B cell (primary cell): ENCODE measurements around the gene TPST2. TPM values are rescaled to one million over a fixed set of nuclear protein-coding genes. Genes with fewer than 3 reads are reported as not detected.
A peak's percentile ranks its signal among the peaks of the same experiment; 100 is the strongest.

Source experiments
- ATAC-seq: fragments of 200-7000 bp; cut with Tn5 transposase; one replicate; pipeline ENCODE4 v1.10.0; 2021; ENCODE audit warnings: low read depth, mild to moderate bottlenecking, moderate number of reproducible peaks, moderate library complexity
- CTCF ChIA-PET: fragments of 350-600 bp; sonication (Branson Sonifier 250); formaldehyde crosslinking; loops from one replicate; lab custom pipeline; 2021; ENCODE audit warnings: antibody characterized with exemption, inconsistent platforms; lab: Charles Lee
- POLR2A ChIA-PET: fragments of 350-600 bp; sonication (Branson Sonifier 250); formaldehyde crosslinking; loops from one replicate; lab custom pipeline; 2021; ENCODE audit warnings: antibody characterized with exemption; lab: Charles Lee
- DNase-seq: peaks from one replicate; pipeline ENCODE4 v3.0.0; 2013
- H2AFZ ChIP-seq: 2 replicates; pipeline ENCODE4 v1.6.1; 2012; ENCODE audit warnings: mild to moderate bottlenecking, low read depth, low read length; ENCODE audit not compliant: insufficient read depth, poor library complexity, severe bottlenecking
- H3K27ac ChIP-seq, 2 donors: 1 replicate in 1 of 2; 2 replicates in 1 of 2; pipeline ENCODE4 v1.5.1; 2012 to 2013; ENCODE audit warnings: low read length in 2 of 2, mild to moderate bottlenecking in 2 of 2, moderate library complexity in 1 of 2
- H3K27me3 ChIP-seq, 4 experiments: fragments of 200-600 bp in 1 of 4; sonication (generic) in 1 of 4; replicated peaks in 1 of 4; 1 replicate in 2 of 4; 2 replicates in 2 of 4; pipeline versions ENCODE4 v1.6.1 to v1.7.0; 2013 to 2016; ENCODE audit warnings: low read length in 3 of 4, mild to moderate bottlenecking in 2 of 4, mixed read lengths in 1 of 4, moderate library complexity in 1 of 4; ENCODE audit not compliant: insufficient read depth in 4 of 4, control insufficient read depth in 3 of 4; ENCODE audit errors: control extremely low read depth in 1 of 4
- H3K36me3 ChIP-seq, 2 experiments: replicated peaks in 1 of 2; 1 replicate in 1 of 2; 2 replicates in 1 of 2; pipeline versions ENCODE4 v1.6.1 to v1.7.1; 2013; ENCODE audit warnings: low read length in 1 of 2; ENCODE audit not compliant: insufficient read depth in 2 of 2, control insufficient read depth in 1 of 2; ENCODE audit errors: control extremely low read depth in 1 of 2, extremely low read depth in 1 of 2
- H3K4me1 ChIP-seq, 2 donors: fragments of 200-600 bp in 1 of 2; sonication (generic) in 1 of 2; 1 replicate in 1 of 2; 2 replicates in 1 of 2; pipeline versions ENCODE4 v1.5.1 to v1.6.1; 2013 to 2017; ENCODE audit warnings: low read length in 2 of 2; ENCODE audit not compliant: control insufficient read depth in 2 of 2, insufficient read depth in 2 of 2
- H3K4me2 ChIP-seq: replicated peaks from 2 replicates; pipeline ENCODE3; 2012; ENCODE audit warnings: mild to moderate bottlenecking, low read depth, low read length; ENCODE audit not compliant: poor library complexity, severe bottlenecking
- H3K4me3 ChIP-seq, 5 experiments: fragments of 200-600 bp in 1 of 5; sonication (generic) in 1 of 5; 1 replicate in 3 of 5; 2 replicates in 2 of 5; pipeline versions ENCODE4 v1.5.1 to v1.7.0; 2011 to 2016; ENCODE audit warnings: low read length in 4 of 5, mild to moderate bottlenecking in 4 of 5, low read depth in 2 of 5, control low read depth in 1 of 5, moderate library complexity in 1 of 5; ENCODE audit not compliant: insufficient read depth in 1 of 5; ENCODE audit errors: control extremely low read depth in 1 of 5, extremely low read depth in 1 of 5
- H3K79me2 ChIP-seq: fragments of 200-600 bp; sonication (generic); one replicate; pipeline ENCODE4 v1.6.0; 2016; ENCODE audit warnings: low read length; ENCODE audit not compliant: control insufficient read depth, insufficient read depth
- H3K9ac ChIP-seq: fragments of 200-600 bp; sonication (generic); 2 replicates; pipeline ENCODE4 v1.6.1; 2017; ENCODE audit warnings: mild to moderate bottlenecking, low read length, moderate library complexity
- H3K9me3 ChIP-seq, 3 donors: one replicate each; pipeline versions ENCODE4 v1.6.1 to v1.7.1; 2013; ENCODE audit warnings: low read length in 2 of 3; ENCODE audit not compliant: control insufficient read depth in 2 of 3, insufficient read depth in 1 of 3; ENCODE audit errors: control extremely low read depth in 1 of 3
- H4K20me1 ChIP-seq: 2 replicates; pipeline ENCODE4 v1.6.0; 2012; ENCODE audit warnings: mild to moderate bottlenecking, low read length; ENCODE audit not compliant: insufficient read depth, control insufficient read depth, poor library complexity, severe bottlenecking
- H3K27ac Mint-ChIP-seq: one replicate; pipeline ENCODE4 v1.8.0; 2021; ENCODE audit warnings: mixed read lengths
- H3K27me3 Mint-ChIP-seq: one replicate; pipeline ENCODE4 v1.8.0; 2021; ENCODE audit warnings: mixed read lengths
- H3K4me1 Mint-ChIP-seq: one replicate; pipeline ENCODE4 v1.8.0; 2021; ENCODE audit warnings: mixed read lengths
- H3K4me3 Mint-ChIP-seq: one replicate; pipeline ENCODE4 v1.8.0; 2021; ENCODE audit warnings: mixed read lengths
- H3K9me3 Mint-ChIP-seq: one replicate; pipeline ENCODE4 v1.8.0; 2022; ENCODE audit warnings: mixed read lengths; ENCODE audit not compliant: insufficient read depth
- CTCF ChIP-seq: fragments of 200-600 bp; IDR thresholded peaks from one replicate; pipeline ENCODE4 v1.8.0; 2022; ENCODE audit warnings: antibody characterized with exemption, mild to moderate bottlenecking
- EZH2 ChIP-seq: IDR thresholded peaks from 2 replicates; pipeline ENCODE4 v1.6.1; 2012; ENCODE audit warnings: borderline replicate concordance, low read depth, mild to moderate bottlenecking, moderate library complexity, low read length; ENCODE audit not compliant: insufficient read depth, poor library complexity, severe bottlenecking
- WGBS: methylation state at CpG from one replicate; pipeline ENCODE4 v1.1.5; 2013; ENCODE audit warnings: missing lambda C conversion rate; ENCODE audit not compliant: insufficient coverage; 5-methylcytosine and 5-hydroxymethylcytosine counted together
- intact Hi-C: fragments of 100-400 bp; cut with micrococcal nuclease; formaldehyde crosslinking; loops from one replicate; pipeline ENCODE4 v1.10.0; 2022
- polyA plus RNA-seq: library from polyadenylated mRNA; depleted of rRNA; stranded (reverse); fragments of >200 nt; gene quantifications from 2 replicates; pipeline ENCODE4 v1.2.3, GENCODE V29; 2012
- total RNA-seq, 2 donors: library from RNA; stranded (reverse); fragments of 120-200 nt in 1 of 2; gene quantifications; 1 replicate in 1 of 2; 2 replicates in 1 of 2; pipeline versions ENCODE4 v1.2.3 to v1.2.4, GENCODE V29; 2013 to 2022

TPST2 gene
- total and polyA plus RNA-seq, 2 donors (not counting 1 experiment from before 2014, with no cell fraction given) = 16.6 to 43.1 TPM

DNA sequence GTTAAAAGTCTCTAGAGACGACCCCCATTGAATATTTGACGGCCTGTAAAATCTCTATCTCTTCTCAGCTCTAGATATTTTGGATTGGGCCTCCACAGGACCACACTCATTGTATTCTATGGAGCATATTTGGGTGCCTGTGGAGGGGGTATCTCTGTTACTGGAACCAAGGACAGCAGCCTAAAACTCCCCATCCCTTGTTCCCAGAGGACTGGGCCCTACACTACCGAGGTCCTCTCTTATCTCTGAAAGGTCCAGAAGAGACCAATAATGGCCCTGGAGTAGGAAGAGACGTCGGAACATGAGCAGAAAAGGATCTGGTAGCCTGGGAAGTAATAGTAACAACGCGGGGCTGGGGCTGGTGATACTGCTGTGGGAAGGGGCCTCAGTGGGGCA lies 106.9 kb downstream of the TPST2 start:
- peak overlapping the region; percentile 90 to 98 for H3K27ac ChIP-seq
- Mint-ChIP-seq H3K4me1 (peaks cover 71% of the 10 kb centered on the region), H3K9me3 (no peaks in the 10 kb centered on the region), H3K27me3 (no peaks in the 10 kb centered on the region), H3K4me3 (peak overlapping the region; percentile 94), H3K27ac (peak overlapping the region; percentile 97)
- ChIA-PET CTCF (interaction anchor here (1.0 to 2.0 kb wide), 7 partner anchors 10 to 189 kb away, joined by 4 to 8 read pairs (median 7); no protein-coding TSS in a partner anchor), POLR2A (interaction anchor here (0.5 to 2.1 kb wide), 8 partner anchors 14 to 190 kb away, joined by 3 to 8 read pairs (median 4); partner anchors contain the start of gene TFIP11)
- TF ChIP-seq EZH2 (no peak), CTCF (no peak)
- no peaks in the 10 kb centered on the region for H3K9me3 ChIP-seq
- peak overlapping the region; percentile 86 for H3K4me2 ChIP-seq
- intact Hi-C loops = loop anchor here (1.0 kb wide), 5 partner anchors 29 to 189 kb away; partner anchors contain the start of genes TFIP11 and TPST2
- 5% methylated on average over 6 of the region's 7 CpGs for WGBS
- peaks cover 0 to 7% of the 10 kb centered on the region in 2 experiments for H3K36me3 ChIP-seq
- H3K4me3 ChIP-seq = peak overlapping the region; percentile 70 to 96 (median 75)
- H3K79me2 ChIP-seq = peaks cover 44% of the 10 kb centered on the region
- peaks cover 50 to 61% of the 10 kb centered on the region in 2 donors for H3K4me1 ChIP-seq
- H2AFZ ChIP-seq = peak overlapping the region; percentile 83
- ATAC-seq (no peak), DNase-seq (no peak)
- H3K27me3 ChIP-seq = no peaks in the 10 kb centered on the region
- H4K20me1 ChIP-seq = no peaks in the 10 kb centered on the region
- peak overlapping the region; percentile 94 for H3K9ac ChIP-seq

GRCh38 chr22:26482161-26482560 lies 107.8 kb downstream of the TPST2 start:
- no peak overlapping the region for H3K4me2 ChIP-seq
- no peak overlapping the region for H3K4me3 ChIP-seq
- peaks cover 50 to 61% of the 10 kb centered on the region in 2 donors for H3K4me1 ChIP-seq
- no peaks in the 10 kb centered on the region for H3K27me3 ChIP-seq
- no peaks in the 10 kb centered on the region for H4K20me1 ChIP-seq
- H3K4me1 Mint-ChIP-seq = peaks cover 78% of the 10 kb centered on the region
- peaks cover 53% of the 10 kb centered on the region for H3K79me2 ChIP-seq
- no peak overlapping the region for H3K9ac ChIP-seq
- ATAC-seq (no peak), DNase-seq (no peak)
- H3K4me3 Mint-ChIP-seq = peak overlapping the region; percentile 94
- intact Hi-C loops = no loop called here
- H3K9me3 ChIP-seq = no peaks in the 10 kb centered on the region
- H3K36me3 ChIP-seq = peaks cover 0 to 9% of the 10 kb centered on the region in 2 experiments
- H3K27me3 Mint-ChIP-seq = no peaks in the 10 kb centered on the region
- no peak overlapping the region for H2AFZ ChIP-seq
- no peaks in the 10 kb centered on the region for H3K9me3 Mint-ChIP-seq
- ChIA-PET POLR2A (interaction anchor here (0.6 kb wide), 1 partner anchor 182 kb away, joined by 3 read pairs; no protein-coding TSS in a partner anchor), CTCF (interaction anchor here (0.7 to 2.0 kb wide), 8 partner anchors 11 to 190 kb away, joined by 3 to 8 read pairs (median 3); no protein-coding TSS in a partner anchor)
- 53% methylated on average over 2 of the region's 5 CpGs for WGBS
- peak overlapping the region; percentile 97 for H3K27ac Mint-ChIP-seq
- peak overlapping the region; percentile 72 to 90 for H3K27ac ChIP-seq
- no peak for TF ChIP-seq EZH2
